A549 (cell line): Measurements from ENCODE around the gene RBM34. TPM values are rescaled to one million over a fixed set of nuclear protein-coding genes. Genes with fewer than 3 reads are reported as not detected.
"Not testable (repeated sequence)": the region's sequence is repeated elsewhere in the genome, so short reads cannot be mapped to it uniquely, and the experiment has no call there.

Source experiments
- ATAC-seq, 2 experiments: fragments of 200-7000 bp in 1 of 2; fragments of >200 bp in 1 of 2; cut with Nextera tagmentation in 1 of 2; cut with Tn5 transposase in 1 of 2; 3 replicates each; pipeline versions ENCODE4 v1.8.0 to v1.9.1; 2018 to 2020; ENCODE audit warnings: mild to moderate bottlenecking in 1 of 2, moderate library complexity in 1 of 2
- CTCF ChIA-PET: fragments of 300-600 bp; sonication (Branson Sonifier 250); formaldehyde crosslinking; extraction: SDS; loops from one replicate; lab custom pipeline; 2021; ENCODE audit warnings: antibody characterized with exemption, inconsistent platforms; lab: Yijun Ruan, JAX
- POLR2A ChIA-PET: fragments of 350-600 bp; formaldehyde crosslinking; extraction: SDS; loops from one replicate; lab custom pipeline; 2021; ENCODE audit warnings: antibody characterized with exemption, inconsistent platforms; lab: Yijun Ruan, JAX
- DNase-seq, 2 experiments: peaks; one replicate each; pipeline versions ENCODE4 v3.0.0 to v3.0.0-alpha.2; 2011 to 2016; ENCODE audit warnings: low read depth in 1 of 2, low spot score in 1 of 2
- FAIRE-seq: peaks from 2 replicates; lab custom pipeline; 2011; peaks lifted over from hg19 to GRCh38; lab: Jason Lieb, UNC
- H3K27ac ChIP-seq, 2 experiments: fragments of >200 bp; sonication (Bioruptor Twin); formaldehyde crosslinking; 3 replicates each; pipeline ENCODE4 v1.5.1; 2016 to 2017
- H3K4me1 ChIP-seq: fragments of >200 bp; sonication (Bioruptor Twin); formaldehyde crosslinking; 3 replicates; pipeline ENCODE4 v1.6.1; 2016
- H3K4me2 ChIP-seq: fragments of >200 bp; sonication (Bioruptor Twin); formaldehyde crosslinking; 3 replicates; pipeline ENCODE4 v1.6.1; 2016
- H3K4me3 ChIP-seq: fragments of >200 bp; sonication (Bioruptor Twin); formaldehyde crosslinking; 3 replicates; pipeline ENCODE4 v1.5.1; 2016
- H3K9me3 ChIP-seq: fragments of >200 bp; sonication (Bioruptor Twin); formaldehyde crosslinking; 3 replicates; pipeline ENCODE4 v1.6.1; 2016
- CBX2 ChIP-seq: fragments of 200-600 bp; sonication (generic); IDR thresholded peaks from 2 replicates; pipeline ENCODE4 v1.6.1; 2016; ENCODE audit warnings: low read depth, mild to moderate bottlenecking, borderline replicate concordance
- CBX8 ChIP-seq: fragments of 200-600 bp; sonication (generic); IDR thresholded peaks from 2 replicates; pipeline ENCODE4 v1.6.1; 2016
- CEBPB ChIP-seq, 2 experiments: fragments of >200 bp in 1 of 2; sonication (Bioruptor Twin) in 1 of 2; formaldehyde crosslinking in 1 of 2; IDR thresholded peaks; 2 replicates each; pipeline ENCODE4 v1.6.1; 2012 to 2016
- CHD2 ChIP-seq: fragments of 150-350 bp; IDR thresholded peaks from 2 replicates; pipeline ENCODE4 v1.6.1; 2014; ENCODE audit warnings: low read length; ENCODE audit not compliant: partially characterized antibody
- CHD4 ChIP-seq: fragments of 200-600 bp; sonication (generic); IDR thresholded peaks from 2 replicates; pipeline ENCODE4 v1.6.1; 2016; ENCODE audit warnings: antibody characterized with exemption, mild to moderate bottlenecking, borderline replicate concordance
- HDAC2 ChIP-seq: fragments of 200-600 bp; sonication (generic); IDR thresholded peaks from 2 replicates; pipeline ENCODE4 v1.6.1; 2016
- HOXB13 ChIP-seq: fragments of 250-450 bp; sonication (Bioruptor Pico); IDR thresholded peaks from 2 replicates; pipeline ENCODE4 v1.5.0; 2020; ENCODE audit warnings: low read depth, mild to moderate bottlenecking, moderate library complexity
- JUN ChIP-seq, 2 experiments: fragments of >200 bp; sonication (Bioruptor Twin); formaldehyde crosslinking; IDR thresholded peaks; 2 replicates in 1 of 2; 3 replicates in 1 of 2; pipeline ENCODE4 v1.6.1; 2016 to 2017
- NFE2L2 ChIP-seq: fragments of 150-350 bp; conservative IDR thresholded peaks from 2 replicates; pipeline ENCODE4 v1.6.1; 2014; ENCODE audit warnings: low read length
- NR3C1 ChIP-seq: fragments of >200 bp; sonication (Bioruptor Twin); formaldehyde crosslinking; IDR thresholded peaks from 3 replicates; pipeline ENCODE4 v1.6.1; 2017
- RAD21 ChIP-seq, 2 experiments: fragments of >200 bp in 1 of 2; sonication (Bioruptor Twin) in 1 of 2; formaldehyde crosslinking in 1 of 2; IDR thresholded peaks in 1 of 2; conservative IDR thresholded peaks in 1 of 2; 2 replicates in 1 of 2; 3 replicates in 1 of 2; pipeline ENCODE4 v1.6.1; 2012 to 2018; ENCODE audit warnings: inconsistent platforms in 1 of 2
- RCOR1 ChIP-seq: fragments of 150-350 bp; IDR thresholded peaks from 2 replicates; pipeline ENCODE4 v1.6.1; 2014; ENCODE audit warnings: antibody characterized with exemption, low read length, low read depth
- SREBF2 ChIP-seq: fragments of 450-650 bp; IDR thresholded peaks from 2 replicates; pipeline ENCODE4 v1.6.1; 2014; ENCODE audit warnings: mild to moderate bottlenecking, moderate library complexity
- TFCP2L1 ChIP-seq: fragments of 250-450 bp; sonication (Bioruptor Pico); IDR thresholded peaks from 2 replicates; pipeline ENCODE4 v1.5.0; 2021; ENCODE audit warnings: mild to moderate bottlenecking
- TP53 ChIP-seq: fragments of 250-450 bp; sonication (Bioruptor Pico); IDR thresholded peaks from 2 replicates; pipeline ENCODE4 v1.5.0; 2021; ENCODE audit warnings: mild to moderate bottlenecking, moderate library complexity
- ZFP36 ChIP-seq: fragments of 450-650 bp; IDR thresholded peaks from 2 replicates; pipeline ENCODE4 v1.6.1; 2014; ENCODE audit warnings: borderline replicate concordance; ENCODE audit not compliant: partially characterized antibody
- ZNF302 ChIP-seq: fragments of 250-450 bp; sonication (Bioruptor Pico); IDR thresholded peaks from 2 replicates; pipeline ENCODE4 v1.9.0; 2021; ENCODE audit warnings: inconsistent platforms, mild to moderate bottlenecking, moderate library complexity
- WGBS: methylation state at CpG from one replicate; pipeline ENCODE4 v1.1.6; 2017; ENCODE audit errors: missing lambda C conversion rate; 5-methylcytosine and 5-hydroxymethylcytosine counted together
- polyA plus RNA-seq, 4 experiments: library from polyadenylated mRNA; depleted of rRNA in 3 of 4; stranded (reverse); fragments of >200 nt; fragmentation: RNase III in 1 of 4; extraction: RNeasy Plus Mini Kit Qiagen cat#74134 plus additional on column Dnase treatment in 1 of 4; gene quantifications; 2 replicates in 3 of 4; 3 replicates in 1 of 4; pipeline ENCODE4 v1.2.3, GENCODE V29; 2011 to 2017
- TF ChIP-seq, protein P1 (sequence below): IDR thresholded peaks from 2 replicates; pipeline ENCODE4 v1.6.1; 2012
- TF ChIP-seq, protein P2 (sequence below): fragments of >200 bp; sonication (Bioruptor Twin); formaldehyde crosslinking; IDR thresholded peaks from 3 replicates; pipeline ENCODE4 v1.6.1; 2016
- TF ChIP-seq, protein P3 (sequence below): IDR thresholded peaks from 2 replicates; pipeline ENCODE4 v1.6.1; 2012
- TF ChIP-seq, protein P4 (sequence below): fragments of 250-450 bp; sonication (Bioruptor Pico); IDR thresholded peaks from 2 replicates; pipeline ENCODE4 v1.5.0; 2021; ENCODE audit warnings: mild to moderate bottlenecking, moderate library complexity, borderline replicate concordance

The RBM34 gene
- polyA plus RNA-seq, 2 of the 4 experiments (the other 2 are of a cell fraction), result 67.8 to 81.8 TPM

DNA sequence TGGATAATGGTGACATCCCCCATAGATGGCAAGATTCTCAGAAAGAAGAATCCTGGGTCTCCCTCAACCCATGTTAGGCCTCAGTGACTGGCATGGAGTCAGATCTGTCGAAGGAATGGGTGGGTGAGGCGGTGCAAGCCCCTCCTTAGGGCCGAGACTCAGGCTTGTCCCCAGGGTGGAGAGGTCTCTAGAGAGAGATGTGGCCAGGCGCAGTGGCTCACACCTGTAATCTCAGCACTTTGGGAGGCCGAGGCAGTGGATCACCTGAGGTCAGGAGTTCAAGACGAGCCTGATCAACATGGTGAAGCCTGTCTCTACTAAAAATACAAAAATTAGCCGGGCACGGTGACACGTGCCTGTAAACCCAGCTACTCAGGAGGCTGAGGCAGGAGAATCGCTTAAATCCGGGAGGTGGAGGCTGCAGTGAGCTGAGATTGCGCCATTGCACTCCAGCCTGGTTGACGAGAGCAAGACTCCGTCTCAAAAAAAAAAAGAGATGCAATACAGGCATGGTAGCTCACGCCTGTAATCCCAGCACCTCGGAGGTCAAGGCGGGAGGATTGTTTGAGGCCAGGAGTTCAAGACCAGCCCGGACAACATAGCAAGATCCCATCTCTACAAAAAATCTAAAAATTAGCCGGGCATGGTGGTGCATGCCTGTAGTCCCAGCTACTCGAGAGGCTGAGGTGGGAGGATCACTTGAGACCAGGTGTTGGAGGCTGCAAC lies 69.6 kb downstream of the RBM34 start:
- WGBS, result 95% methylated on average over 20 of the region's 20 CpGs
- not testable (repeated sequence) for H3K4me2 ChIP-seq, FAIRE-seq, DNase-seq, H3K9me3 ChIP-seq, H3K4me3 ChIP-seq, ATAC-seq, H3K4me1 ChIP-seq
- peak overlapping the region; percentile 9 to 74; a peak in 2 of 6 replicates for H3K27ac ChIP-seq
- CTCF ChIA-PET, result interaction anchor here (0.9 to 4.3 kb wide), 8 partner anchors 8 to 604 kb away, joined by 3 to 40 read pairs (median 8); no protein-coding TSS in a partner anchor
- POLR2A ChIA-PET, result interaction anchor here (0.9 kb wide), 1 partner anchor 482 kb away, joined by 3 read pairs; the partner anchor contains the start of gene IRF2BP2
- peak in 1 of 2 experiments; percentile 9; a peak in 1 of 4 replicates for TF ChIP-seq CEBPB (IDR thresholded peaks at IDR 0.05)

DNA sequence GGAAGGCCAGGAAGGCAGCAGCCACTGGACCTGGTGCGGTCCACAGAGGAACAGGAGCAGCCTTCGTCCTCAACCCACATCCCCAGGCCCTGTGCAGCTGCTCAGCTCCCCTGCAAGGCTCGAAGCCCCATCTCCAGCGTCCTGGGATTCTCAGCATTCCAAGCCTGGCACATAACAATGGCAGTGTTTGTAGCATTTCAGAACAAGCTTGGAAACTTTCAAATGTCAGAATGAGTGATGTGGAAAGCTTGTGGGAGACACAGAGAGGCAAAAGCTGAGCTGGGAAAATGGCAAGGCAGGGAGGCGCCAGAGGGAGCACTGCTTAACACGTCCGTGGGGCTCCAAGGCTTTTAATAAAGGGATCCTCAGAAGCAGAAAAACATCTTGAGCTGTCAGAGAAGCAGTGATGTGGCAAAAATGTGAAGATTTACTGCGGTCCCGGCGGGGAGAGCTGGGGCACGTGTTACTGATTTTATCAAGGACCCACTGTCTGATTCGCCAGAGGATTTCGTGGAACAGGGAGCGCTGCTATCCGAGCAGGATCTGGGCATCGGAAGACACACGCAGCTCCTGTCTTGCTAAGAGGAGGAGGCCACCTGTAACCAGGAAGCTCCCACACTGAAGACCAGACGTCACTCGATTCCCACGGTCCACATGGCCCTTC lies 70.5 kb downstream of the RBM34 start:
- POLR2A ChIA-PET, result interaction anchor here (0.9 kb wide), 1 partner anchor 481 kb away, joined by 3 read pairs; the partner anchor contains the start of gene IRF2BP2
- no peak overlapping the region for H3K4me3 ChIP-seq
- WGBS, result 93% methylated on average over 20 of the region's 20 CpGs
- peak overlapping the region in 1 of 2 experiments; percentile 74; a peak in 3 of 6 replicates for H3K27ac ChIP-seq
- ATAC-seq (no peak), DNase-seq (no peak), FAIRE-seq (no peak)
- H3K4me2 ChIP-seq, result no peak overlapping the region
- TF ChIP-seq SREBF2 (no peak), ZFP36 (no peak), NFE2L2 (no peak), CBX2 (no peak), TP53 (no peak), RAD21 (conservative IDR thresholded peaks at IDR 0.05 in 1 of 2, IDR thresholded peaks at IDR 0.05 in 1 of 2) (no peak), TFCP2L1 (CRISPR knock-in tag) (no peak), HOXB13 (CRISPR knock-in tag) (no peak), CBX8 (no peak), CHD2 (no peak), HDAC2 (no peak), RCOR1 (no peak), NR3C1 (no peak), CHD4 (no peak), JUN (IDR thresholded peaks at IDR 0.05) (no peak), ZNF302 (CRISPR knock-in tag) (no peak)
- TF ChIP-seq, protein P1, sequence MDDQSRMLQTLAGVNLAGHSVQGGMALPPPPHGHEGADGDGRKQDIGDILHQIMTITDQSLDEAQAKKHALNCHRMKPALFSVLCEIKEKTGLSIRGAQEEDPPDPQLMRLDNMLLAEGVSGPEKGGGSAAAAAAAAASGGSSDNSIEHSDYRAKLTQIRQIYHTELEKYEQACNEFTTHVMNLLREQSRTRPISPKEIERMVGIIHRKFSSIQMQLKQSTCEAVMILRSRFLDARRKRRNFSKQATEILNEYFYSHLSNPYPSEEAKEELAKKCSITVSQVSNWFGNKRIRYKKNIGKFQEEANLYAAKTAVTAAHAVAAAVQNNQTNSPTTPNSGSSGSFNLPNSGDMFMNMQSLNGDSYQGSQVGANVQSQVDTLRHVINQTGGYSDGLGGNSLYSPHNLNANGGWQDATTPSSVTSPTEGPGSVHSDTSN, result no peak
- TF ChIP-seq, protein P2, sequence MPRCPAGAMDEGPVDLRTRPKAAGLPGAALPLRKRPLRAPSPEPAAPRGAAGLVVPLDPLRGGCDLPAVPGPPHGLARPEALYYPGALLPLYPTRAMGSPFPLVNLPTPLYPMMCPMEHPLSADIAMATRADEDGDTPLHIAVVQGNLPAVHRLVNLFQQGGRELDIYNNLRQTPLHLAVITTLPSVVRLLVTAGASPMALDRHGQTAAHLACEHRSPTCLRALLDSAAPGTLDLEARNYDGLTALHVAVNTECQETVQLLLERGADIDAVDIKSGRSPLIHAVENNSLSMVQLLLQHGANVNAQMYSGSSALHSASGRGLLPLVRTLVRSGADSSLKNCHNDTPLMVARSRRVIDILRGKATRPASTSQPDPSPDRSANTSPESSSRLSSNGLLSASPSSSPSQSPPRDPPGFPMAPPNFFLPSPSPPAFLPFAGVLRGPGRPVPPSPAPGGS, result no peak
- TF ChIP-seq, protein P3, sequence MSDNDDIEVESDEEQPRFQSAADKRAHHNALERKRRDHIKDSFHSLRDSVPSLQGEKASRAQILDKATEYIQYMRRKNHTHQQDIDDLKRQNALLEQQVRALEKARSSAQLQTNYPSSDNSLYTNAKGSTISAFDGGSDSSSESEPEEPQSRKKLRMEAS, result no peak
- TF ChIP-seq, protein P4, sequence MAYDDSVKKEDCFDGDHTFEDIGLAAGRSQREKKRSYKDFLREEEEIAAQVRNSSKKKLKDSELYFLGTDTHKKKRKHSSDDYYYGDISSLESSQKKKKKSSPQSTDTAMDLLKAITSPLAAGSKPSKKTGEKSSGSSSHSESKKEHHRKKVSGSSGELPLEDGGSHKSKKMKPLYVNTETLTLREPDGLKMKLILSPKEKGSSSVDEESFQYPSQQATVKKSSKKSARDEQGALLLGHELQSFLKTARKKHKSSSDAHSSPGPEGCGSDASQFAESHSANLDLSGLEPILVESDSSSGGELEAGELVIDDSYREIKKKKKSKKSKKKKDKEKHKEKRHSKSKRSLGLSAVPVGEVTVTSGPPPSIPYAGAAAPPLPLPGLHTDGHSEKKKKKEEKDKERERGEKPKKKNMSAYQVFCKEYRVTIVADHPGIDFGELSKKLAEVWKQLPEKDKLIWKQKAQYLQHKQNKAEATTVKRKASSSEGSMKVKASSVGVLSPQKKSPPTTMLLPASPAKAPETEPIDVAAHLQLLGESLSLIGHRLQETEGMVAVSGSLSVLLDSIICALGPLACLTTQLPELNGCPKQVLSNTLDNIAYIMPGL (CRISPR knock-in tag), result no peak
- CTCF ChIA-PET, result interaction anchor here (0.7 to 4.3 kb wide), 8 partner anchors 11 to 610 kb away, joined by 3 to 26 read pairs (median 4); no protein-coding TSS in a partner anchor
- no peaks in the 10 kb centered on the region for H3K9me3 ChIP-seq
- peaks cover 8% of the 10 kb centered on the region for H3K4me1 ChIP-seq
